CD14-positive monocyte (primary cell): ENCODE data around the gene IL1R2. TPM values are rescaled to one million over a fixed set of nuclear protein-coding genes. Genes with fewer than 3 reads are reported as not detected.

Experiments used
- DNase-seq, 3 donors: peaks; one replicate each; pipeline ENCODE4 v3.0.0-alpha.2; 2011 to 2022
- H2AFZ ChIP-seq: 2 replicates; pipeline ENCODE4 v1.6.0; 2012; ENCODE audit warnings: mild to moderate bottlenecking, low read depth, low read length, inconsistent platforms; ENCODE audit not compliant: insufficient read depth, poor library complexity, severe bottlenecking
- H3K27ac ChIP-seq, 2 donors: 1 replicate in 1 of 2; 2 replicates in 1 of 2; pipeline ENCODE4 v1.5.1; 2012 to 2013; ENCODE audit warnings: low read length in 2 of 2, control low read depth in 1 of 2, inconsistent platforms in 1 of 2, low read depth in 1 of 2, mild to moderate bottlenecking in 1 of 2
- H3K27me3 ChIP-seq, 2 donors: one replicate each; pipeline versions ENCODE4 v1.6.0 to v1.6.1; 2011 to 2013; ENCODE audit warnings: low read length in 2 of 2; ENCODE audit not compliant: control insufficient read depth in 2 of 2, insufficient read depth in 2 of 2
- H3K36me3 ChIP-seq, 2 donors: replicated peaks in 1 of 2; 1 replicate in 1 of 2; 2 replicates in 1 of 2; pipeline versions ENCODE4 v1.5.1 to v1.6.1; 2012 to 2013; ENCODE audit warnings: low read length in 2 of 2, control low read depth in 1 of 2, inconsistent platforms in 1 of 2, mild to moderate bottlenecking in 1 of 2; ENCODE audit not compliant: insufficient read depth in 2 of 2, control insufficient read depth in 1 of 2
- H3K4me1 ChIP-seq, 2 donors: 1 replicate in 1 of 2; 2 replicates in 1 of 2; pipeline versions ENCODE4 v1.5.1 to v1.6.1; 2012 to 2013; ENCODE audit warnings: low read length in 2 of 2, control low read depth in 1 of 2, inconsistent platforms in 1 of 2, mild to moderate bottlenecking in 1 of 2, moderate library complexity in 1 of 2; ENCODE audit not compliant: insufficient read depth in 2 of 2, control insufficient read depth in 1 of 2
- H3K4me2 ChIP-seq: replicated peaks from 2 replicates; pipeline ENCODE3; 2012; ENCODE audit warnings: low read length, moderate library complexity, mild to moderate bottlenecking; ENCODE audit not compliant: poor library complexity, severe bottlenecking; ENCODE audit errors: extremely low read depth
- H3K4me3 ChIP-seq, 3 experiments: fragments of 200-600 bp in 1 of 3; sonication (generic) in 1 of 3; replicated peaks in 1 of 3; 1 replicate in 2 of 3; 2 replicates in 1 of 3; pipeline ENCODE4 v1.5.1; 2011 to 2013; ENCODE audit warnings: low read length in 3 of 3, mild to moderate bottlenecking in 3 of 3, control low read depth in 2 of 3, low read depth in 2 of 3, inconsistent platforms in 1 of 3, moderate library complexity in 1 of 3
- H3K79me2 ChIP-seq: 2 replicates; pipeline ENCODE4 v1.6.0; 2012; ENCODE audit warnings: mild to moderate bottlenecking, control low read depth, inconsistent platforms, low read length, moderate library complexity; ENCODE audit not compliant: insufficient read depth
- H3K9ac ChIP-seq: 2 replicates; pipeline ENCODE4 v1.6.0; 2017; ENCODE audit warnings: low read length, mild to moderate bottlenecking; ENCODE audit not compliant: insufficient read depth, poor library complexity, severe bottlenecking
- H3K9me3 ChIP-seq, 2 donors: replicated peaks in 1 of 2; 1 replicate in 1 of 2; 2 replicates in 1 of 2; pipeline versions ENCODE4 v1.5.1 to v1.6.1; 2012 to 2013; ENCODE audit warnings: low read length in 2 of 2, control low read depth in 1 of 2; ENCODE audit not compliant: control insufficient read depth in 1 of 2, insufficient read depth in 1 of 2
- H4K20me1 ChIP-seq: 2 replicates; pipeline ENCODE4 v1.6.0; 2012; ENCODE audit warnings: mild to moderate bottlenecking, low read length, control low read depth, moderate library complexity; ENCODE audit not compliant: insufficient read depth
- H3K27ac Mint-ChIP-seq, 7 donors: one replicate each; pipeline ENCODE4 v1.8.0; 2020; ENCODE audit warnings: mild to moderate bottlenecking in 7 of 7, mixed read lengths in 7 of 7, moderate library complexity in 6 of 7, inconsistent platforms in 2 of 7
- H3K27me3 Mint-ChIP-seq, 3 donors: one replicate each; pipeline ENCODE4 v1.8.0; 2021 to 2022; ENCODE audit warnings: low read depth in 3 of 3, mild to moderate bottlenecking in 3 of 3, mixed read lengths in 3 of 3, moderate library complexity in 3 of 3, inconsistent platforms in 1 of 3
- H3K36me3 Mint-ChIP-seq, 2 donors: one replicate each; pipeline ENCODE4 v1.8.0; 2020; ENCODE audit warnings: mixed read lengths in 2 of 2, inconsistent platforms in 1 of 2, mild to moderate bottlenecking in 1 of 2
- H3K4me1 Mint-ChIP-seq: one replicate; pipeline ENCODE4 v1.8.0; 2020; ENCODE audit warnings: mild to moderate bottlenecking, mixed read lengths
- H3K4me3 Mint-ChIP-seq, 2 donors: one replicate each; pipeline ENCODE4 v1.8.0; 2020; ENCODE audit warnings: mild to moderate bottlenecking in 2 of 2, mixed read lengths in 2 of 2, moderate library complexity in 1 of 2
- H3K9me3 Mint-ChIP-seq, 7 donors: one replicate each; pipeline ENCODE4 v1.8.0; 2020 to 2022; ENCODE audit warnings: mixed read lengths in 7 of 7, mild to moderate bottlenecking in 6 of 7, moderate library complexity in 6 of 7, inconsistent platforms in 2 of 7
- WGBS: methylation state at CpG from one replicate; pipeline ENCODE4 v1.1.5; 2013; ENCODE audit warnings: missing lambda C conversion rate; ENCODE audit not compliant: insufficient coverage; 5-methylcytosine and 5-hydroxymethylcytosine counted together
- intact Hi-C, 2 donors: fragments of 100-400 bp; cut with micrococcal nuclease; formaldehyde crosslinking; loops; one replicate each; pipeline versions ENCODE4 v1.15.0 to v1.15.1; 2023
- polyA plus RNA-seq, 3 donors: library from polyadenylated mRNA; depleted of rRNA in 1 of 3; unstranded in 2 of 3; stranded (reverse) in 1 of 3; fragments of 300-500 nt in 2 of 3; fragments of >200 nt in 1 of 3; fragmentation: Illumina TruSeq in 2 of 3; gene quantifications; 1 replicate in 2 of 3; 2 replicates in 1 of 3; pipeline ENCODE4 v1.2.3, GENCODE V29; 2012 to 2021
- TF ChIP-seq, protein P1 (sequence below): fragments of 200-600 bp; IDR thresholded peaks from one replicate; pipeline ENCODE4 v1.8.0; 2022; ENCODE audit warnings: antibody characterized with exemption, mild to moderate bottlenecking

Gene IL1R2
- polyA plus RNA-seq, 3 donors: 5.9 to 12.0 (median 6.2) TPM

DNA sequence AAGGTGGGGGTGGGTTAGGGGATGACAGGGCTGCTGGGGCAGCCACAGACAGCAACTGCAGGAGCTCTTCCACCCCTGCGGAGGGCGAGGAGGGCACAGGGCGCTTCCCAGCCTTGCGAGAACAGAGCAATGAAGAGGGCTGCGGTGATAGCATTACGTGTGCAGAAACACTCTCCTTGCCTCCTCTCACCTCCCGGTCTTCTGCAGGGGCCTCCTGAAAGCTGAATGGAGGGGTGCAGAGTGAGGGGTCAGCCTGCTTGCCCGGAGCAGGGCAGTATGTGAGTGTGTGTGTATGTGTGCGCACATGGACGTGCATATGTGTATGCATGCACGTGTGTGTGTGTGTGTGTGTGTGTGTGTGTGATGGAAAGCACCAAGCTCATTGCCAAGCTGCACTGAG is 29.5 kb upstream of the IL1R2 start:
- Mint-ChIP-seq H3K4me1 (peaks cover 89% of the 10 kb centered on the region), H3K36me3 (peaks cover 8 to 10% of the 10 kb centered on the region in 2 donors), H3K27me3 (peaks cover 0 to 4% (median 0%) of the 10 kb centered on the region in 3 donors), H3K9me3 (peaks cover 0 to 4% (median under 1%) of the 10 kb centered on the region in 7 donors), H3K27ac (peak overlapping the region; percentile 99 to 100 (median 100)), H3K4me3 (peak overlapping the region; percentile 82 to 92)
- peak overlapping the region; percentile 68 for H2AFZ ChIP-seq
- no CpG with 5 or more reads among the region's 11 CpGs for WGBS
- no peaks in the 10 kb centered on the region for H3K9me3 ChIP-seq
- H3K4me2 ChIP-seq: peak overlapping the region; percentile 93
- H3K4me1 ChIP-seq: peaks cover 78 to 80% of the 10 kb centered on the region in 2 donors
- TF ChIP-seq, protein P1, sequence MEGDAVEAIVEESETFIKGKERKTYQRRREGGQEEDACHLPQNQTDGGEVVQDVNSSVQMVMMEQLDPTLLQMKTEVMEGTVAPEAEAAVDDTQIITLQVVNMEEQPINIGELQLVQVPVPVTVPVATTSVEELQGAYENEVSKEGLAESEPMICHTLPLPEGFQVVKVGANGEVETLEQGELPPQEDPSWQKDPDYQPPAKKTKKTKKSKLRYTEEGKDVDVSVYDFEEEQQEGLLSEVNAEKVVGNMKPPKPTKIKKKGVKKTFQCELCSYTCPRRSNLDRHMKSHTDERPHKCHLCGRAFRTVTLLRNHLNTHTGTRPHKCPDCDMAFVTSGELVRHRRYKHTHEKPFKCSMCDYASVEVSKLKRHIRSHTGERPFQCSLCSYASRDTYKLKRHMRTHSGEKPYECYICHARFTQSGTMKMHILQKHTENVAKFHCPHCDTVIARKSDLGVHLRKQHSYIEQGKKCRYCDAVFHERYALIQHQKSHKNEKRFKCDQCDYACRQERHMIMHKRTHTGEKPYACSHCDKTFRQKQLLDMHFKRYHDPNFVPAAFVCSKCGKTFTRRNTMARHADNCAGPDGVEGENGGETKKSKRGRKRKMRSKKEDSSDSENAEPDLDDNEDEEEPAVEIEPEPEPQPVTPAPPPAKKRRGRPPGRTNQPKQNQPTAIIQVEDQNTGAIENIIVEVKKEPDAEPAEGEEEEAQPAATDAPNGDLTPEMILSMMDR: no peak
- H3K79me2 ChIP-seq: peaks cover 15% of the 10 kb centered on the region
- intact Hi-C loops: loop anchor here in 1 of 2 donors (5.0 to 10.0 kb wide), 2 partner anchors 35 to 58 kb away; no protein-coding TSS in a partner anchor
- H3K9ac ChIP-seq: peak overlapping the region; percentile 78
- no peaks in the 10 kb centered on the region for H3K36me3 ChIP-seq
- H3K27me3 ChIP-seq: no peaks in the 10 kb centered on the region
- H4K20me1 ChIP-seq: no peaks in the 10 kb centered on the region
- peak overlapping the region; percentile 97 to 100 for H3K27ac ChIP-seq
- H3K4me3 ChIP-seq: peak overlapping the region; percentile 66 to 83 (median 79)
- DNase-seq: peak in 2 of 3 donors; percentile 16 to 22

DNA sequence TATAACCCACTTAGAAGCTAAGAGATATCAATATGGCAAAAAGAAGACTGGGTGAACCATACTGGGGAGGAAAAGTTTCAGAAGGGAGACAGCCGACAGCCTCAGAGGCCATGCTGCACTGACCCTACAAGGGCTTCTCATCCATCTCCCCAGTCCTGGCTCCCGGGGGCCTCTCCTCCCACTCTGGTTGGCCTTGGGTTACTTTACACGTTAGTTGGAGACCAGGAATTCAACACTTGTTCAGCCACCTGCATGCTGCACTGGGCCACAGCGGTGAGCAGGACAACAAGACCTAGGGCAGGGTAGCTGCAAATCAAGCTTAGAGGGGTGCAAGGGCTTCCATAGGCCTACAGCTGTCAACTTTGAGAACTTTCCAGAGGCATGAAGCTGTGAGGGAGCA is 28.6 kb upstream of the IL1R2 start:
- H3K9ac ChIP-seq: no peak overlapping the region
- no peak overlapping the region for H2AFZ ChIP-seq
- H3K27me3 Mint-ChIP-seq: peaks cover 0 to 4% (median 0%) of the 10 kb centered on the region in 3 donors
- peaks cover 89% of the 10 kb centered on the region for H3K4me1 Mint-ChIP-seq
- H3K9me3 ChIP-seq: no peaks in the 10 kb centered on the region
- H3K27ac ChIP-seq: peak overlapping the region; percentile 97 to 100
- no peaks in the 10 kb centered on the region for H4K20me1 ChIP-seq
- peak overlapping the region in 2 of 3 experiments; percentile 79 to 83 for H3K4me3 ChIP-seq
- H3K4me3 Mint-ChIP-seq: peak overlapping the region in 1 of 2 donors; percentile 92
- intact Hi-C loops: loop anchor here in 1 of 2 donors (5.0 to 10.0 kb wide), 2 partner anchors 36 to 58 kb away; no protein-coding TSS in a partner anchor
- H3K27me3 ChIP-seq: no peaks in the 10 kb centered on the region
- 92% methylated on average over 4 of the region's 4 CpGs for WGBS
- H3K79me2 ChIP-seq: peaks cover 15% of the 10 kb centered on the region
- no peak for DNase-seq
- peak overlapping the region; percentile 93 for H3K4me2 ChIP-seq
- H3K36me3 ChIP-seq: no peaks in the 10 kb centered on the region
- H3K27ac Mint-ChIP-seq: peak overlapping the region; percentile 99 to 100 (median 100)
- TF ChIP-seq, protein P1: no peak
- H3K4me1 ChIP-seq: peaks cover 78 to 82% of the 10 kb centered on the region in 2 donors
- H3K36me3 Mint-ChIP-seq: peaks cover 8 to 10% of the 10 kb centered on the region in 2 donors
- peaks cover 0 to 3% (median 0%) of the 10 kb centered on the region in 7 donors for H3K9me3 Mint-ChIP-seq
